22Rv1 (cell line): Measurements from ENCODE around the gene PXDN.

Experiments
- H3K27ac ChIP-seq: fragments of 450-650 bp; 2 replicates; pipeline ENCODE4 v1.5.1; 2017
- ZFX ChIP-seq: fragments of 450-650 bp; IDR thresholded peaks from 2 replicates; pipeline ENCODE4 v1.6.1; 2017; ENCODE audit warnings: antibody characterized with exemption, borderline replicate concordance
- TF ChIP-seq, protein P1 (sequence below): fragments of 450-650 bp; IDR thresholded peaks from 2 replicates; pipeline ENCODE4 v1.5.1; 2017; ENCODE audit warnings: mild to moderate bottlenecking

The PXDN gene

DNA sequence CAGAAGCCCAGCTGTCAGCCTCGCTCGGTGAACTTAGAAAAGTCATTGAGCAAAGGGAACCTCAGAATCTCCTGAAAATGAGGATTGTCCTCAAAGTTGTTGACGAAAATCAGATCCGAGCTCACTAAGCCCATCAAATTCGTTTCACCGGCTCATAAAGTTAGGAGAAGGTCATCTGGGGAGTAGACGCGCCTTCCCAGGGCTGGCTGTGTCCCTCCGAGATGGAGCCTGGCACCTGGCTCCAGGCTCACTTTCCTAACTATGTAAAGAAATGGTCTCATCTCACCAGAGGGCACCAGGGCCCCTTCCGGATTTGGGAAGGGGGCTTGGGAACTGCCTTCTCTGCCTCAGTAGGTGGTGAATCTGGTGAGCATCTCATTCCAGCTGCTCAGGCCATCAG lies 145.5 kb downstream of the PXDN start:
- H3K27ac ChIP-seq = no peak overlapping the region
- no peak for TF ChIP-seq ZFX
- TF ChIP-seq, protein P1, sequence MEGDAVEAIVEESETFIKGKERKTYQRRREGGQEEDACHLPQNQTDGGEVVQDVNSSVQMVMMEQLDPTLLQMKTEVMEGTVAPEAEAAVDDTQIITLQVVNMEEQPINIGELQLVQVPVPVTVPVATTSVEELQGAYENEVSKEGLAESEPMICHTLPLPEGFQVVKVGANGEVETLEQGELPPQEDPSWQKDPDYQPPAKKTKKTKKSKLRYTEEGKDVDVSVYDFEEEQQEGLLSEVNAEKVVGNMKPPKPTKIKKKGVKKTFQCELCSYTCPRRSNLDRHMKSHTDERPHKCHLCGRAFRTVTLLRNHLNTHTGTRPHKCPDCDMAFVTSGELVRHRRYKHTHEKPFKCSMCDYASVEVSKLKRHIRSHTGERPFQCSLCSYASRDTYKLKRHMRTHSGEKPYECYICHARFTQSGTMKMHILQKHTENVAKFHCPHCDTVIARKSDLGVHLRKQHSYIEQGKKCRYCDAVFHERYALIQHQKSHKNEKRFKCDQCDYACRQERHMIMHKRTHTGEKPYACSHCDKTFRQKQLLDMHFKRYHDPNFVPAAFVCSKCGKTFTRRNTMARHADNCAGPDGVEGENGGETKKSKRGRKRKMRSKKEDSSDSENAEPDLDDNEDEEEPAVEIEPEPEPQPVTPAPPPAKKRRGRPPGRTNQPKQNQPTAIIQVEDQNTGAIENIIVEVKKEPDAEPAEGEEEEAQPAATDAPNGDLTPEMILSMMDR = no peak

DNA sequence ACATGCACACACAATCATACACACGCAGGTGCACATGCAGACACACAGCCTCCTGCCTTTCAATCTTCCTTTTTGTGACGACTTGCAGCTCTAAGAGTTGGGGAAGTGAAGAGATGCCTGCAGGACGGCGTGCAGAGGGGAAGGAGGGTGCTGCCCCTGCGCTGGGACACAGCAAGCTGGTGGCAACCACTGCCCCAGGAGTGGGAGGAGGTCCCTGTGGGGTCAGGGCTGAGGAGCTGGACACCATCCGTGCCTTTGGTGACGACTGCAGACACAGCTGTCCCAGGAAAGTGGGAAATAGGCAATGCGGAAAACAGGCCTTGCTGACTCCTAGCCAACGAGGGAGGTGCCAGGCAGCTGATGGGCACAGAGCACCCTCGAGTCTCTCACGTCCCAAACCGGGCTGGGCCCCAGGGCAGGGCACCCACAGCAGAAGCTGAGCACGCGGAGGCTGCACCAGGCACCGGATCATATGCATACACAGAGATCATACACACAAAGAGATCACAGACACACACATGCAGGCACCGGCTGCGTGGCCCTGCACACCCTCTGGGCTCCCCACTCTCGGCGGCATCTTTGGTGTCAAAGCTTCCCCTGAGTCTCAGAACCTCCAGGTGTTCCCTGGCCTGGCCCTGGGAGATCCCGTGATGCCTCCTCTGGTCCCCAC lies 146.1 kb downstream of the PXDN start:
- no peak overlapping the region for H3K27ac ChIP-seq
- TF ChIP-seq, protein P1 = no peak

DNA sequence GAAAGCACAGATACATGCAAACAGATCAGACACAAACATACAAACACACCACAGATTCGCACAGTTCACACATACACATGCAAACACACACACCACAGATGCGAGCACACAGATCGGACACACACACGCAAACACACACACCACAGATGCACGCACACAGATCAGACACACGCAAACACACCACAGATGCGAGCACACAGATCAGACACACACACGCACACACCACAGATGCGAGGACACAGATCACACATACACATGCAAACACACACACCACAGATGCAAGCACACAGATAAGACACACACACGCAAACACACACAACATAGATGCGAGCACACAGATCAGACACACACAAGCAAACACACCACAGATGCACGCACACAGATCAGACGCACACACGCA lies 149.0 kb downstream of the PXDN start:
- no peak overlapping the region for H3K27ac ChIP-seq
- TF ChIP-seq ZFX = no peak
- TF ChIP-seq, protein P1 = no peak

DNA sequence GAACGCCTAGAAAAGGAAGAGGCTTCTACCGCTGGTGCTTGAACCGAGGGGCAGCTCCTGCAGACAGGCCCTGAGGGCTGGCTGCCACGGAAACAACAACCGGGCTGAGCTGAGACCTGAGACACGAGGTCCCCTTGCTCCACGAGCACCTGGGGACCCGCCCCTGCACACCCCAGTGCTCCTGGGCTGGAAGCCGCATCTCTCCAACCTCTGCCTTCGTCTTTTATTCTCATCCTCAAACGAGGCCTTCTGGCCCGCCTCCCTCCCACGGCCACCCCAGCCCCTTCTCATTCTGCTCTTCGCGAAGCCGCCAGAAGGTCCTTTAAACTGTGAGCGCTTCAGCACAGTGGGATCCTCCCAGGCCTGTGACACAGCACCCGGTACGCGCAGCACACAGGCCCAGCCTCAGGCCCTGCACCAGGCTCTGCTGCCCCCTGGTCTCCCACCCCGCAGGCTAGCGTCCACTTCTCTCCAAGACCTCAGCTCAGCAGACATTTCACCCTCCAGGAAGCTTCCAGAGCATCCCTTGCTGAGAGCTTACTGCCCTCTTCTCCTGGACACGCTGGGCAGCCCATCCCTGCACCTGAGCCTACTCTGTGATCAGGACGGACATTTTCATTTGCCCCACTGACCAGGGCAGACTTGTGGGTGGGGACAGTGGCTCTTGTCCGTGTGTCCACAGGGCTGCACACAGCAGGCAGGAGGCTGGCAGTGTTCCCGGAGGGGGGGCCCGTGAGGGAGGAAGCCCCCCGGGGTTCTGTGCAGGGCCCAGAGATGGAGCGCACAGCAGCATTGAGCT lies 149.7 kb downstream of the PXDN start:
- TF ChIP-seq, protein P1 = no peak
- TF ChIP-seq ZFX = no peak
- no peak overlapping the region for H3K27ac ChIP-seq

DNA sequence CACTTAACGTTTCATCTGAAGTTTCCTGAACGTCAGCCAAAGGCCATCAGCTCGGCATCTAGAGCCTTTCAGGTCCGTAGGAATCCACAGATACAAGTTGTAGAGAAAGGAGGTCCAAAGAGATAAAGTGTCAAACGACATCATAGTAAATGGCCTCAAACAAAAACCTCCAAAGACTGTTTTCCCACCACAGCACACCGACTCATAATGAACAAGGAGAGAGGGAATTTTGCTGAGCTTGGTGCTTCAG lies 150.3 kb downstream of the PXDN start:
- no peak overlapping the region for H3K27ac ChIP-seq
- TF ChIP-seq ZFX = no peak
- TF ChIP-seq, protein P1 = no peak

GRCh38 chr2:1593371-1594122 lies 150.8 kb downstream of the PXDN start:
- TF ChIP-seq, protein P1 = no peak
- TF ChIP-seq ZFX = no peak
- H3K27ac ChIP-seq = no peak overlapping the region
